IMR-90 (cell line): ENCODE data around the gene ACOT7.

Source experiments
- MAFK ChIP-seq: IDR thresholded peaks from 2 replicates; pipeline ENCODE4 v1.6.1; 2012; ENCODE audit warnings: low read depth, low read length, improper control_type of control experiment
- MXI1 ChIP-seq: IDR thresholded peaks from 2 replicates; pipeline ENCODE4 v1.6.1; 2012; ENCODE audit warnings: low read depth, mild to moderate bottlenecking, low read length, moderate library complexity, borderline replicate concordance
- POLR2A ChIP-seq: IDR thresholded peaks from 2 replicates; pipeline ENCODE4 v1.6.1; 2012; ENCODE audit warnings: mild to moderate bottlenecking, low read depth, low read length
- RAD21 ChIP-seq: IDR thresholded peaks from 2 replicates; pipeline ENCODE4 v1.6.1; 2012; ENCODE audit warnings: low read length, improper control_type of control experiment
- RCOR1 ChIP-seq: IDR thresholded peaks from 2 replicates; pipeline ENCODE4 v1.6.1; 2012; ENCODE audit warnings: mild to moderate bottlenecking, low read length, improper control_type of control experiment; ENCODE audit not compliant: insufficient replicate concordance
- TF ChIP-seq, protein P1 (sequence below): conservative IDR thresholded peaks from 2 replicates; pipeline ENCODE4 v1.5.1; 2012; ENCODE audit warnings: mild to moderate bottlenecking, low read depth, low read length, improper control_type of control experiment

DNA sequence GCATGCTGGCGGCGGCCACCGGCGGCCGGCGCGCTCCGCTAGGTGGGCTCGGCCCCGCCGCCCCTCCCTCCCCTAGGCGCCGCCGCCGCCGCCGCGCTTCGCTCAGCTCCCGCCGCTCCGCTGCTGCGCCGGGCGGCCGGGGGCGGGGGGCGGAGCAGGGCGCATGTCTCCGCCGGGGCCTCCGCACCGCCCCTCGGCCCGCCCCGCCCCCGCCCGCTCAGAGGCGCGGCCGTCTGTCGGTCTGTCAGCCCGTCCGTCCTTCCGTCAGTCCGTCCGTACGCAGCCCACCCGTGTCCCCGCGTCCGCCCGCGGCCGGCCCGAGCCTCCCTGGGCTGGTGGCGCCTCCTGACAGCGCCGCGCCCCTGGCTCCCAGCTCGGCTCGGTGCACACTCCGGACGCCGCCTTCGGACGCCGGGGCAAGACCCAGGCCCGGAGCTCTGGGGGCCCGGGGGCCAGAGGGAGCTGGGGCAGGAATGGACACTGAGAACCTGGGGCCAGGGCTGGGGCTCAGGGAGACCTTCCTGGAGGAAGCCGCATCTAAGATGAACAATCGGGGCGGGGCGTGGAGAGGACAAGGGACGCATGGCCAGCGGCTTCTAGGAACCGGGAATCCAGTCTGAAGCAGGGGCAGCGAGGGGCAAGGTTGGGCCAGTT is 132.5 kb downstream of the ACOT7 start, which contains the start of gene GPR153:
- TF ChIP-seq RAD21: no peak
- no peak for TF ChIP-seq MAFK
- TF ChIP-seq, protein P1, sequence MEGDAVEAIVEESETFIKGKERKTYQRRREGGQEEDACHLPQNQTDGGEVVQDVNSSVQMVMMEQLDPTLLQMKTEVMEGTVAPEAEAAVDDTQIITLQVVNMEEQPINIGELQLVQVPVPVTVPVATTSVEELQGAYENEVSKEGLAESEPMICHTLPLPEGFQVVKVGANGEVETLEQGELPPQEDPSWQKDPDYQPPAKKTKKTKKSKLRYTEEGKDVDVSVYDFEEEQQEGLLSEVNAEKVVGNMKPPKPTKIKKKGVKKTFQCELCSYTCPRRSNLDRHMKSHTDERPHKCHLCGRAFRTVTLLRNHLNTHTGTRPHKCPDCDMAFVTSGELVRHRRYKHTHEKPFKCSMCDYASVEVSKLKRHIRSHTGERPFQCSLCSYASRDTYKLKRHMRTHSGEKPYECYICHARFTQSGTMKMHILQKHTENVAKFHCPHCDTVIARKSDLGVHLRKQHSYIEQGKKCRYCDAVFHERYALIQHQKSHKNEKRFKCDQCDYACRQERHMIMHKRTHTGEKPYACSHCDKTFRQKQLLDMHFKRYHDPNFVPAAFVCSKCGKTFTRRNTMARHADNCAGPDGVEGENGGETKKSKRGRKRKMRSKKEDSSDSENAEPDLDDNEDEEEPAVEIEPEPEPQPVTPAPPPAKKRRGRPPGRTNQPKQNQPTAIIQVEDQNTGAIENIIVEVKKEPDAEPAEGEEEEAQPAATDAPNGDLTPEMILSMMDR: no peak
- TF ChIP-seq POLR2A: no peak
- TF ChIP-seq MXI1: peak; percentile 16; the same call in 1 of the 2 replicates
- TF ChIP-seq RCOR1: no peak
